HG02642 (cell line): ENCODE data around the gene FBXO44.

Experiments
- ATAC-seq: cut with Tn5 transposase; IDR thresholded peaks from one replicate; pipeline ENCODE4 v1.9.1; 2021; ENCODE audit warnings: mild to moderate bottlenecking; ENCODE audit not compliant: unreplicated experiment, poor library complexity

FBXO44 gene

GRCh38 chr1:11704691-11705475 is 50.2 kb downstream of the FBXO44 start:
- ATAC-seq = no peak

GRCh38 chr1:11705596-11705995 is 50.9 kb downstream of the FBXO44 start:
- no peak for ATAC-seq

GRCh38 chr1:11706292-11706691 is 51.6 kb downstream of the FBXO44 start:
- ATAC-seq = no peak

GRCh38 chr1:11707621-11708276 is 53.1 kb downstream of the FBXO44 start:
- no peak for ATAC-seq

- no peak for ATAC-seq
Measured at GRCh38 chr1:11708554-11709350, 54.1 kb downstream of the FBXO44 start.

- ATAC-seq = no peak
Measured at GRCh38 chr1:11711490-11711889, 56.8 kb downstream of the FBXO44 start.

- no peak for ATAC-seq
Measured at GRCh38 chr1:11712285-11712684, 57.6 kb downstream of the FBXO44 start.
